Measurements from ENCODE around the gene DEPDC5. TPM values are rescaled to one million over a fixed set of nuclear protein-coding genes. Genes with fewer than 3 reads are reported as not detected.

Gene DEPDC5
- total RNA-seq, 1 experiment from 2014 or later, result 13.3 TPM

DNA sequence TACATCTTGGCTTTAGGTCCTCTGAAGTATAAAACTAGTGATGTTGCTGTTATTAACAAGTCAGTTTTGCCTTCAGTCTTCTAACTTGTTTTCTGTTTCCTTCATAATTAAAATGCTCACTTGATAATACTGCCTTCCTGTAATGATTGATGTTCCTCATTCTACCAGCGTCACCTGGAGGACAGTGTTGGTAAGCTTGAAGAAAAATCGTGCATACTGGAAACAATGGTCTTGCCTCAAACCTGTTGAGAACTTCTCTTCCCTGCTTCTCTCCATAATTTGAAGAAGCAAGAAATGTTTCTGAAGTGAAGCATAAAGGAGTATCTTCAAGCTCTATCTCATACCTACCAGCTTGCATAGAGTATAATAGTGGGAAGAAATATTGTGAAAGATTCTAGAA, 193.5 kb downstream of the DEPDC5 start:
- peaks cover 19% of the 10 kb centered on the region for H3K36me3 Mint-ChIP-seq (ENCODE audit: insufficient read depth, unreplicated experiment)
- H3K27ac Mint-ChIP-seq (ENCODE audit: low read depth, unreplicated experiment), result no peak overlapping the region
- ChIA-PET POLR2A (interaction anchor here (0.9 to 3.5 kb wide), 5 partner anchors 77 to 699 kb away, joined by 4 to 31 read pairs (median 13); partner anchors contain the start of genes DEPDC5 and PISD), CTCF (interaction anchor here (0.6 to 6.1 kb wide), 10 partner anchors 9 to 259 kb away, joined by 3 to 59 read pairs (median 4); no protein-coding TSS in a partner anchor)
- H3K4me1 Mint-ChIP-seq (ENCODE audit: insufficient read depth, unreplicated experiment), result peaks cover 26% of the 10 kb centered on the region
- no peaks in the 10 kb centered on the region for H3K9me3 Mint-ChIP-seq (ENCODE audit: unreplicated experiment)
- no peaks in the 10 kb centered on the region for H3K27me3 Mint-ChIP-seq (ENCODE audit: insufficient read depth, unreplicated experiment)
- H3K4me3 Mint-ChIP-seq (ENCODE audit: unreplicated experiment), result no peak overlapping the region
- intact Hi-C loops (cut with micrococcal nuclease), result loop anchor here (1.0 to 2.0 kb wide), 5 partner anchors 76 to 390 kb away; no protein-coding TSS in a partner anchor
- peak; percentile 70 for DNase-seq (ENCODE audit: unreplicated experiment)
- no TSS peak for BruUV-seq (replicated peaks)
- peak; percentile 79 for TF ChIP-seq CTCF (IDR thresholded peaks at IDR 0.05; ENCODE audit: unreplicated experiment)

DNA sequence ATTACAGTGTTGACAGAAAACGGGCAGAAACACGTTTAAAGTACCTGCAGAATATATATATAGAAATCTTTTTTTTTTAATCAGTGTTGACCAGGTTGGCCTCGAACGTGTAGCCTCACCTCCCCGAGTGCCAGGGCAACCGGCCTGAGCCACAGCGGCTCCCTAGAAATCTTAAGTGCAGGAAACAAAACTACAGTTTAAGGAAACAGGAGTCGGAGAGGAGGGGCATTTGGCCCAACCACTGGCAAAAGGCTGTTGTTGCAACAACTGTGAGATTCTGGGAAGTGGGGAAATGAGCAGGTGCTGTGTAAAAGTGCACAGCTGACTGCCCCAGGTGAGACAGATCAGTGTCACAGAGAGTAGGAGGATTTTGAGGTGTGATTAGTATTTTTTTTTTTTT, 194.2 kb downstream of the DEPDC5 start:
- H3K9me3 Mint-ChIP-seq (ENCODE audit: unreplicated experiment), result no peaks in the 10 kb centered on the region
- ChIA-PET POLR2A (interaction anchor here (0.9 to 3.8 kb wide), 3 partner anchors 23 to 700 kb away, joined by 3 to 16 read pairs (median 4); partner anchors contain the start of gene PISD), CTCF (interaction anchor here (0.6 to 6.1 kb wide), 11 partner anchors 9 to 404 kb away, joined by 3 to 59 read pairs (median 4); no protein-coding TSS in a partner anchor)
- H3K4me1 Mint-ChIP-seq (ENCODE audit: insufficient read depth, unreplicated experiment), result peaks cover 33% of the 10 kb centered on the region
- DNase-seq (ENCODE audit: unreplicated experiment), result no peak
- no peaks in the 10 kb centered on the region for H3K27me3 Mint-ChIP-seq (ENCODE audit: insufficient read depth, unreplicated experiment)
- intact Hi-C loops (cut with micrococcal nuclease), result no loop called here
- H3K4me3 Mint-ChIP-seq (ENCODE audit: unreplicated experiment), result no peak overlapping the region
- BruUV-seq (replicated peaks), result no TSS peak
- peak overlapping the region; percentile 46 for H3K27ac Mint-ChIP-seq (ENCODE audit: low read depth, unreplicated experiment)
- H3K36me3 Mint-ChIP-seq (ENCODE audit: insufficient read depth, unreplicated experiment), result peaks cover 19% of the 10 kb centered on the region
- no peak for TF ChIP-seq CTCF (IDR thresholded peaks at IDR 0.05; ENCODE audit: unreplicated experiment)

DNA sequence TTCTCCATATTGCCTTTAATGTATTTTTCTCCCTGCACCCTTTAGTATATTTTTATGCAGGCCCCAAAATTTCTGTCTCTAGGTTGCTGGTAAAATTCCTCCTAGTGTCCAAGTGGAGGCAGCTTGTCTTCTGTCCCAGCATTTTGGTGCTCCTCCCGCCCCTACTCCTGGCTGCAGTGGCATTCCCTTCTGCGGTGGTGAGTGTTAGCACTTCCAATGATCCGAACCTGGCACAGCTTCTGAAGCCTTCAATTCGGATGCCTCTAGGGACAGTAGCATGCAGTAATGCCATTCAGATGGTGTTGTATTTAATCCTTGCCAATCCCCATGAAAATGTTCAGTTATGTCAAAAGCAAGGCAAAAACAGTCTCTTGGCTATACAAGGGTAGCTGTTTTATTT, 196.4 kb downstream of the DEPDC5 start:
- ChIA-PET CTCF (interaction anchor here (0.6 to 6.1 kb wide), 12 partner anchors 9 to 389 kb away, joined by 3 to 59 read pairs (median 4); no protein-coding TSS in a partner anchor), POLR2A (interaction anchor here (1.2 to 3.8 kb wide), 4 partner anchors 79 to 290 kb away, joined by 3 to 16 read pairs (median 4); partner anchors contain the start of gene PISD)
- DNase-seq (ENCODE audit: unreplicated experiment), result no peak
- Mint-ChIP-seq H3K27ac (ENCODE audit: low read depth, unreplicated experiment) (peak overlapping the region; percentile 97), H3K27me3 (ENCODE audit: insufficient read depth, unreplicated experiment) (no peaks in the 10 kb centered on the region), H3K9me3 (ENCODE audit: unreplicated experiment) (no peaks in the 10 kb centered on the region), H3K4me3 (ENCODE audit: unreplicated experiment) (no peak overlapping the region), H3K36me3 (ENCODE audit: insufficient read depth, unreplicated experiment) (peaks cover 25% of the 10 kb centered on the region), H3K4me1 (ENCODE audit: insufficient read depth, unreplicated experiment) (peaks cover 55% of the 10 kb centered on the region)
- no peak for TF ChIP-seq CTCF (IDR thresholded peaks at IDR 0.05; ENCODE audit: unreplicated experiment)
- no TSS peak for BruUV-seq (replicated peaks)
- intact Hi-C loops (cut with micrococcal nuclease), result no loop called here

GRCh38 chr22:31951194-31952093, 197.6 kb downstream of the DEPDC5 start:
- H3K4me1 Mint-ChIP-seq (ENCODE audit: insufficient read depth, unreplicated experiment), result peaks cover 55% of the 10 kb centered on the region
- CTCF ChIA-PET, result interaction anchor here (0.5 to 6.1 kb wide), 12 partner anchors 8 to 394 kb away, joined by 3 to 59 read pairs (median 4); no protein-coding TSS in a partner anchor
- BruUV-seq (replicated peaks), result no TSS peak

More at GRCh38 chr22:31951194-31952093, 197.6 kb downstream of the DEPDC5 start:
- DNase-seq (ENCODE audit: unreplicated experiment), result no peak
- Mint-ChIP-seq H3K27ac (ENCODE audit: low read depth, unreplicated experiment) (peak overlapping the region; percentile 97), H3K27me3 (ENCODE audit: insufficient read depth, unreplicated experiment) (no peaks in the 10 kb centered on the region), H3K9me3 (ENCODE audit: unreplicated experiment) (no peaks in the 10 kb centered on the region), H3K36me3 (ENCODE audit: insufficient read depth, unreplicated experiment) (peaks cover 29% of the 10 kb centered on the region), H3K4me3 (ENCODE audit: unreplicated experiment) (peak overlapping the region; percentile 9)
- intact Hi-C loops (cut with micrococcal nuclease), result no loop called here
- TF ChIP-seq CTCF (IDR thresholded peaks at IDR 0.05; ENCODE audit: unreplicated experiment), result no peak
- POLR2A ChIA-PET, result interaction anchor here (0.5 to 3.8 kb wide), 5 partner anchors 69 to 289 kb away, joined by 3 to 16 read pairs (median 3); partner anchors contain the start of gene PISD

Measured in MCF 10A (cell line).